Chondrocyte (in vitro differentiated cells): ENCODE data around the gene TMEM107. TPM values are rescaled to one million over a fixed set of nuclear protein-coding genes. Genes with fewer than 3 reads are reported as not detected.

Experiments
- DNase-seq: peaks from one replicate; pipeline ENCODE4 v3.0.0; 2021; ENCODE audit warnings: mixed read lengths, low spot score
- H3K27ac Mint-ChIP-seq: one replicate; pipeline ENCODE4 v1.8.0; 2021; ENCODE audit warnings: mild to moderate bottlenecking, moderate library complexity, mixed read lengths; ENCODE audit not compliant: unreplicated experiment
- H3K27me3 Mint-ChIP-seq: 2 replicates; pipeline ENCODE4 v1.8.0; 2021; ENCODE audit warnings: low read depth, mixed read lengths
- H3K36me3 Mint-ChIP-seq: 2 replicates; pipeline ENCODE4 v1.8.0; 2021; ENCODE audit warnings: low read depth, mixed read lengths
- H3K4me1 Mint-ChIP-seq: 2 replicates; pipeline ENCODE4 v1.8.0; 2021; ENCODE audit warnings: low read depth, mild to moderate bottlenecking, mixed read lengths
- H3K4me3 Mint-ChIP-seq: one replicate; pipeline ENCODE4 v1.8.0; 2021; ENCODE audit warnings: mild to moderate bottlenecking, moderate library complexity, mixed read lengths; ENCODE audit not compliant: unreplicated experiment
- H3K9me3 Mint-ChIP-seq: 2 replicates; pipeline ENCODE4 v1.8.0; 2021; ENCODE audit warnings: low read depth, mixed read lengths
- CTCF ChIP-seq: fragments of 200-600 bp; sonication (generic); IDR thresholded peaks from 2 replicates; pipeline ENCODE4 v1.5.0; 2021; ENCODE audit warnings: antibody characterized with exemption, mild to moderate bottlenecking, moderate library complexity
- total RNA-seq: library from RNA; stranded (reverse); gene quantifications from 3 replicates; pipeline ENCODE4 v1.2.1, GENCODE V29; 2021

The TMEM107 gene
- total RNA-seq, 1 donor from 2014 or later: 7.8 TPM

GRCh38 chr17:8155231-8155995 lies 20.8 kb downstream of the TMEM107 start:
- TF ChIP-seq CTCF: peak; percentile 18
- no peak for DNase-seq
- Mint-ChIP-seq H3K9me3 (no peaks in the 10 kb centered on the region), H3K27ac (no peak overlapping the region), H3K4me1 (peaks cover 37% of the 10 kb centered on the region), H3K4me3 (no peak overlapping the region), H3K27me3 (no peaks in the 10 kb centered on the region), H3K36me3 (peaks cover 4% of the 10 kb centered on the region)

GRCh38 chr17:8154608-8155155 lies 21.5 kb downstream of the TMEM107 start:
- Mint-ChIP-seq H3K9me3 (no peaks in the 10 kb centered on the region), H3K27me3 (no peaks in the 10 kb centered on the region), H3K4me3 (no peak overlapping the region), H3K27ac (no peak overlapping the region), H3K4me1 (peaks cover 41% of the 10 kb centered on the region), H3K36me3 (peaks cover 3% of the 10 kb centered on the region)
- DNase-seq: no peak
- no peak for TF ChIP-seq CTCF

GRCh38 chr17:8153957-8154607 lies 22.1 kb downstream of the TMEM107 start:
- Mint-ChIP-seq H3K27ac (no peak overlapping the region), H3K4me3 (no peak overlapping the region), H3K27me3 (no peaks in the 10 kb centered on the region), H3K9me3 (no peaks in the 10 kb centered on the region), H3K4me1 (peaks cover 41% of the 10 kb centered on the region), H3K36me3 (peaks cover 7% of the 10 kb centered on the region)
- peak; percentile 100 for DNase-seq
- no peak for TF ChIP-seq CTCF

GRCh38 chr17:8153525-8153956 lies 22.6 kb downstream of the TMEM107 start:
- H3K27ac Mint-ChIP-seq: no peak overlapping the region

More at GRCh38 chr17:8153525-8153956, 22.6 kb downstream of the TMEM107 start:
- no peak for DNase-seq
- Mint-ChIP-seq H3K4me3 (no peak overlapping the region), H3K36me3 (peaks cover 8% of the 10 kb centered on the region), H3K4me1 (peaks cover 37% of the 10 kb centered on the region), H3K27me3 (no peaks in the 10 kb centered on the region), H3K9me3 (no peaks in the 10 kb centered on the region)
- TF ChIP-seq CTCF: no peak
